ENCODE results near the gene TRIM7. TPM values are rescaled to one million over a fixed set of nuclear protein-coding genes. Genes with fewer than 3 reads are reported as not detected.

The TRIM7 gene
- total and polyA plus RNA-seq, 2 donors (not counting 1 experiment from before 2014, with no cell fraction given): 1.7 to 7.4 TPM

DNA sequence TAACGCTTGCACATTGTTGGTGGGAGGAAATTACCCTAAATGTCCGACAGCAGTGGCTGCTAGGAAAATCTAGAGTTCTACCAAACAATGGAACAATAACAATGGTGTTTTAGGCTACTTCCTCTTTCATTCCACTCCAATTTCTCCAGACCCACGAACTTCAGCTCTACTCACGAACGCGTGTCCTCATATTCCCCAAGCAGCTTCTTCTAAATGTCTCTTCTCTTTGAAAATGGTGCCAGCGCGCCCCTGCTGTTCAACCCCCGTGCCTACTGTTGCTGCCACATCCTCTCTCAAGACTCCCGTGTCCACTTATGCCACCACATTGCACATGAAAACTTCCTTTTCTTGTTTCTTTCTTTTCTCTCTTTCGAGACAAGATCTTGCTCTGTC is 32.0 kb downstream of the TRIM7 start:
- peak overlapping the region; percentile 86 for H3K27ac Mint-ChIP-seq

DNA sequence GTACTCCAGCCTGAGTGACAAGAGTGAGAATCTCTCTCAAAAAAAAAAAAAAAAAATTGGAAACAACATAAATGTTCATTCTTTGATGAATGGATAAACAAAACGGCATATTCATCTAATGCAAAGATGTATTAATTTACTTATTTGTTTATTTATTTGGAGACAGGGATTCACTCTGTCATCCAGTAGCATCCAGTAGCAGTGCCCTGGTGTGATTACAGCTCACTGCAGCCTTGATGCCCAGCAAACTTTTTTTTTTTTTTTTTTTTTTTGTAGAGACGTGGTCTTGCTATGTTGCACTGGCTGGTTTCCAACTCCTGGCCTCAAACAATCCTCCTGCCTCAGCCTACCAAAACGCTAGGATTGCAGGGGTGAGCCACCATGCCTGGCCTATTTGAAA is 33.2 kb downstream of the TRIM7 start:
- Mint-ChIP-seq H3K4me1 (peaks cover 41% of the 10 kb centered on the region), H3K9me3 (ENCODE audit: insufficient read depth) (no peaks in the 10 kb centered on the region), H3K27ac (no peak overlapping the region), H3K4me3 (no peak overlapping the region), H3K27me3 (peaks cover 42% of the 10 kb centered on the region)
- H3K27me3 ChIP-seq (replicated peaks in 1 of 4; ENCODE audit: control extremely low read depth in 1 of 4, control insufficient read depth in 3 of 4, insufficient read depth in 4 of 4, low read length in 3 of 4): peaks cover 0 to 69% (median 28%) of the 10 kb centered on the region in 4 experiments
- no peak overlapping the region for H3K4me3 ChIP-seq (ENCODE audit: control extremely low read depth in 1 of 5, extremely low read depth in 1 of 5, insufficient read depth in 1 of 5, low read depth in 2 of 5, low read length in 4 of 5)
- H3K27ac ChIP-seq (ENCODE audit: low read length in 2 of 2): no peak overlapping the region
- no peaks in the 10 kb centered on the region for H4K20me1 ChIP-seq (ENCODE audit: control insufficient read depth, insufficient read depth, low read length, poor library complexity, severe bottlenecking)
- POLR2A ChIA-PET: interaction anchor here (0.8 kb wide), 1 partner anchor 361 kb away, joined by 9 read pairs; no protein-coding TSS in a partner anchor
- no peak overlapping the region for H2AFZ ChIP-seq (ENCODE audit: insufficient read depth, low read depth, low read length, poor library complexity, severe bottlenecking)
- TF ChIP-seq, protein P1, sequence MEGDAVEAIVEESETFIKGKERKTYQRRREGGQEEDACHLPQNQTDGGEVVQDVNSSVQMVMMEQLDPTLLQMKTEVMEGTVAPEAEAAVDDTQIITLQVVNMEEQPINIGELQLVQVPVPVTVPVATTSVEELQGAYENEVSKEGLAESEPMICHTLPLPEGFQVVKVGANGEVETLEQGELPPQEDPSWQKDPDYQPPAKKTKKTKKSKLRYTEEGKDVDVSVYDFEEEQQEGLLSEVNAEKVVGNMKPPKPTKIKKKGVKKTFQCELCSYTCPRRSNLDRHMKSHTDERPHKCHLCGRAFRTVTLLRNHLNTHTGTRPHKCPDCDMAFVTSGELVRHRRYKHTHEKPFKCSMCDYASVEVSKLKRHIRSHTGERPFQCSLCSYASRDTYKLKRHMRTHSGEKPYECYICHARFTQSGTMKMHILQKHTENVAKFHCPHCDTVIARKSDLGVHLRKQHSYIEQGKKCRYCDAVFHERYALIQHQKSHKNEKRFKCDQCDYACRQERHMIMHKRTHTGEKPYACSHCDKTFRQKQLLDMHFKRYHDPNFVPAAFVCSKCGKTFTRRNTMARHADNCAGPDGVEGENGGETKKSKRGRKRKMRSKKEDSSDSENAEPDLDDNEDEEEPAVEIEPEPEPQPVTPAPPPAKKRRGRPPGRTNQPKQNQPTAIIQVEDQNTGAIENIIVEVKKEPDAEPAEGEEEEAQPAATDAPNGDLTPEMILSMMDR (IDR thresholded peaks at IDR 0.05): no peak
- TF ChIP-seq EZH2 (IDR thresholded peaks at IDR 0.05; ENCODE audit: borderline replicate concordance, insufficient read depth, low read depth, low read length, poor library complexity, severe bottlenecking): no peak
- ATAC-seq (ENCODE audit: low read depth): no peak
- intact Hi-C loops (cut with micrococcal nuclease): loop anchor here (2.0 to 5.0 kb wide), 2 partner anchors 17 to 389 kb away; no protein-coding TSS in a partner anchor
- H3K9me3 ChIP-seq (ENCODE audit: control extremely low read depth in 1 of 3, control insufficient read depth in 2 of 3, insufficient read depth in 1 of 3, low read length in 2 of 3): peaks cover 3 to 42% (median 4%) of the 10 kb centered on the region in 3 donors
- H3K36me3 ChIP-seq (replicated peaks in 1 of 2; ENCODE audit: control extremely low read depth in 1 of 2, control insufficient read depth in 1 of 2, extremely low read depth in 1 of 2, insufficient read depth in 2 of 2, low read length in 1 of 2): no peaks in the 10 kb centered on the region
- DNase-seq: no peak
- CTCF ChIA-PET: interaction anchor here (0.7 to 2.7 kb wide), 7 partner anchors 9 to 303 kb away, joined by 3 to 18 read pairs (median 6); no protein-coding TSS in a partner anchor
- H3K4me2 ChIP-seq (replicated peaks; ENCODE audit: low read depth, low read length, poor library complexity, severe bottlenecking): no peak overlapping the region
- no peak overlapping the region for H3K9ac ChIP-seq (ENCODE audit: low read length)
- no peaks in the 10 kb centered on the region for H3K79me2 ChIP-seq (ENCODE audit: control insufficient read depth, insufficient read depth, low read length)
- peaks cover 32 to 39% of the 10 kb centered on the region in 2 donors for H3K4me1 ChIP-seq (ENCODE audit: control insufficient read depth in 2 of 2, insufficient read depth in 2 of 2, low read length in 2 of 2)
- WGBS (ENCODE audit: insufficient coverage): no CpG with 5 or more reads among the region's 3 CpGs

More for the DNA sequence above, 32.0 kb downstream of the TRIM7 start:
- peak overlapping the region; percentile 56 for H2AFZ ChIP-seq (ENCODE audit: insufficient read depth, low read depth, low read length, poor library complexity, severe bottlenecking)
- Mint-ChIP-seq H3K27me3 (peaks cover 33% of the 10 kb centered on the region), H3K4me3 (peak overlapping the region; percentile 85), H3K9me3 (ENCODE audit: insufficient read depth) (no peaks in the 10 kb centered on the region), H3K4me1 (peaks cover 30% of the 10 kb centered on the region)
- ATAC-seq (ENCODE audit: low read depth) (peak; percentile 41), DNase-seq (peak; percentile 83)
- H3K27ac ChIP-seq (ENCODE audit: low read length in 2 of 2): no peak overlapping the region
- H3K4me2 ChIP-seq (replicated peaks; ENCODE audit: low read depth, low read length, poor library complexity, severe bottlenecking): peak overlapping the region; percentile 72
- no peaks in the 10 kb centered on the region for H3K36me3 ChIP-seq (replicated peaks in 1 of 2; ENCODE audit: control extremely low read depth in 1 of 2, control insufficient read depth in 1 of 2, extremely low read depth in 1 of 2, insufficient read depth in 2 of 2, low read length in 1 of 2)
- H4K20me1 ChIP-seq (ENCODE audit: control insufficient read depth, insufficient read depth, low read length, poor library complexity, severe bottlenecking): no peaks in the 10 kb centered on the region
- CTCF ChIA-PET: interaction anchor here (0.7 to 2.7 kb wide), 14 partner anchors 8 to 389 kb away, joined by 3 to 18 read pairs (median 5); partner anchors contain the start of genes TRIM41 and TRIM52
- peaks cover 0 to 61% (median 22%) of the 10 kb centered on the region in 4 experiments for H3K27me3 ChIP-seq (replicated peaks in 1 of 4; ENCODE audit: control extremely low read depth in 1 of 4, control insufficient read depth in 3 of 4, insufficient read depth in 4 of 4, low read length in 3 of 4)
- H3K4me3 ChIP-seq (ENCODE audit: control extremely low read depth in 1 of 5, extremely low read depth in 1 of 5, insufficient read depth in 1 of 5, low read depth in 2 of 5, low read length in 4 of 5): peak overlapping the region in 4 of 5 experiments; percentile 18 to 52 (median 34)
- TF ChIP-seq EZH2 (IDR thresholded peaks at IDR 0.05; ENCODE audit: borderline replicate concordance, insufficient read depth, low read depth, low read length, poor library complexity, severe bottlenecking): no peak
- TF ChIP-seq, protein P1 (IDR thresholded peaks at IDR 0.05): peak; percentile 18
- no peaks in the 10 kb centered on the region for H3K79me2 ChIP-seq (ENCODE audit: control insufficient read depth, insufficient read depth, low read length)
- H3K9me3 ChIP-seq (ENCODE audit: control extremely low read depth in 1 of 3, control insufficient read depth in 2 of 3, insufficient read depth in 1 of 3, low read length in 2 of 3): peaks cover 3 to 39% (median 3%) of the 10 kb centered on the region in 3 donors
- intact Hi-C loops (cut with micrococcal nuclease): loop anchor here (1.0 to 5.0 kb wide), 3 partner anchors 14 to 391 kb away; no protein-coding TSS in a partner anchor
- H3K4me1 ChIP-seq (ENCODE audit: control insufficient read depth in 2 of 2, insufficient read depth in 2 of 2, low read length in 2 of 2): peaks cover 29 to 33% of the 10 kb centered on the region in 2 donors
- under 1% methylated on average over 9 of the region's 11 CpGs for WGBS (ENCODE audit: insufficient coverage)
- H3K9ac ChIP-seq (ENCODE audit: low read length): peak overlapping the region; percentile 48
- POLR2A ChIA-PET: interaction anchor here (0.7 to 1.5 kb wide), 3 partner anchors 11 to 34 kb away, joined by 3 to 7 read pairs (median 6); no protein-coding TSS in a partner anchor
